Hepatocyte (in vitro differentiated cells): Measurements from ENCODE around the gene TEX26.

Source experiments
- CTCF ChIP-seq: fragments of 200-600 bp; sonication (generic); IDR thresholded peaks from 2 replicates; pipeline ENCODE4 v1.5.1; 2016; ENCODE audit warnings: antibody characterized with exemption, mild to moderate bottlenecking; ENCODE audit not compliant: poor library complexity
- EZH2 ChIP-seq: fragments of 200-600 bp; sonication (generic); IDR thresholded peaks from 2 replicates; pipeline ENCODE4 v1.6.1; 2016; ENCODE audit warnings: antibody characterized with exemption, mild to moderate bottlenecking, borderline replicate concordance
- EZH2phosphoT487 ChIP-seq: fragments of 200-600 bp; sonication (generic); IDR thresholded peaks from one replicate; pipeline ENCODE4 v1.6.1; 2018; ENCODE audit warnings: antibody characterized with exemption, mild to moderate bottlenecking, low read depth, moderate library complexity; ENCODE audit not compliant: unreplicated experiment, severe bottlenecking

DNA sequence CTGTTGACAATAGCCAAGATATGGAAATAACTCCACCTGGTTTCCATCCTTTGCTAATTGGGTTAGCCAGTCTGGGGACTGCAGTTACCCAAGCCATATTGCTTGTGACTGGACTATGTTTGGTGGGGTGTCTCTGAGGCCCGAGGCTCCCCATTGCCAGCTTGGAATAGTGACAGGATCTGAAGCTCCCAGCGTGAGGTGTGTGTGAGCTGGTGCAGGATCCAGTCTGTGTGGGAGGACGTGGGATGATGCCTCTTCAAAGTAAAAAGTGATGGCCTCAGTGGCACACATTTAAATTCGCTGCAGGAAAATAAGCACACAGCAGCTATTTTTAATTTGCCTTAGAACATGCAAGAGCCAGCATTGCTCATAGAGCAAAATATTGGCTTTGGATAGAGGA lies 75.0 kb downstream of the TEX26 start:
- TF ChIP-seq CTCF: no peak
- no peak for TF ChIP-seq EZH2phosphoT487
- TF ChIP-seq EZH2: no peak
